AG10803 (cell line): Measurements from ENCODE around the gene CPOX.

Experiments
- DNase-seq: peaks from one replicate; pipeline ENCODE4 v3.0.0; 2010; ENCODE audit warnings: low read depth
- H3K4me3 ChIP-seq: 2 replicates; pipeline ENCODE4 v1.5.1; 2011; ENCODE audit warnings: mild to moderate bottlenecking, low read length, control low read depth
- TF ChIP-seq, protein P1 (sequence below): conservative IDR thresholded peaks from 2 replicates; pipeline ENCODE4 v1.5.1; 2011; ENCODE audit warnings: mild to moderate bottlenecking, low read length, control low read depth, inconsistent platforms

Gene CPOX

DNA sequence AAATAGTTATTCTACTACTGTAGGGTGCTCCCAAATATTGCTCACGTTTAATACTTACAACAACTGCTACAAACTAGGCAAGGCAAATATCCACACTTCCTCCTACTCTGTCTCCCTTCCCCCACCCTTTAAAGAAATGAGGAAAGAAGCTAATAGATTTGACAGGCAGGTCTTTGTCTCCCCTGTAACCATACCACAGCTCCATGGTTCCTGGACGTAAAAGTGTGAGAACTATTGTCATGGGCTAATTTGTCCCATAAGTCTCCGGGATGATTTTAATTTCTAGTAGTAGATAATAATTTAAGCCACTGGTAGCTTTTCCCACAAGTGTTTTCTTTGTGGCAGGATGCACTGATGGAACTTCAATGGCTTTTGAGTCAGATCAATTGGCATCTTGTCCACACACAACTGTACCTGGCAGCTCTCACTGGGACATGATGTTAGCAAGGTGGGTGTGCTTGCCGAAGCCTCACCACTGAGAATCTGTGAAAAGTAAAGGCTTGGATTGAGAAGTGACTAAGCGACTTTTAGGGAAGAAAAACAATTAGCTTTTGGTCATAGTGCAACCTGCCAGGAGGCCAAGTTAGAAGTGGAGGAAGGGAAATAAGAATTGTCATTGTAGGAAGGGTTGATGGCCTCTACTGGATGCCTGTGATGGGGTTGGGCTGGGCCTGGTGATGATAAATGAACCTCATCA lies 1.4 kb upstream of the CPOX start:
- no peak overlapping the region for H3K4me3 ChIP-seq
- TF ChIP-seq, protein P1, sequence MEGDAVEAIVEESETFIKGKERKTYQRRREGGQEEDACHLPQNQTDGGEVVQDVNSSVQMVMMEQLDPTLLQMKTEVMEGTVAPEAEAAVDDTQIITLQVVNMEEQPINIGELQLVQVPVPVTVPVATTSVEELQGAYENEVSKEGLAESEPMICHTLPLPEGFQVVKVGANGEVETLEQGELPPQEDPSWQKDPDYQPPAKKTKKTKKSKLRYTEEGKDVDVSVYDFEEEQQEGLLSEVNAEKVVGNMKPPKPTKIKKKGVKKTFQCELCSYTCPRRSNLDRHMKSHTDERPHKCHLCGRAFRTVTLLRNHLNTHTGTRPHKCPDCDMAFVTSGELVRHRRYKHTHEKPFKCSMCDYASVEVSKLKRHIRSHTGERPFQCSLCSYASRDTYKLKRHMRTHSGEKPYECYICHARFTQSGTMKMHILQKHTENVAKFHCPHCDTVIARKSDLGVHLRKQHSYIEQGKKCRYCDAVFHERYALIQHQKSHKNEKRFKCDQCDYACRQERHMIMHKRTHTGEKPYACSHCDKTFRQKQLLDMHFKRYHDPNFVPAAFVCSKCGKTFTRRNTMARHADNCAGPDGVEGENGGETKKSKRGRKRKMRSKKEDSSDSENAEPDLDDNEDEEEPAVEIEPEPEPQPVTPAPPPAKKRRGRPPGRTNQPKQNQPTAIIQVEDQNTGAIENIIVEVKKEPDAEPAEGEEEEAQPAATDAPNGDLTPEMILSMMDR, result no peak
- DNase-seq, result no peak

GRCh38 chr3:98592345-98592935 lies 971 bp downstream of the CPOX start:
- peak overlapping the region; percentile 78 for H3K4me3 ChIP-seq
- no peak for DNase-seq
- TF ChIP-seq, protein P1, result no peak

GRCh38 chr3:98589331-98590036 lies 3.9 kb downstream of the CPOX start:
- DNase-seq, result no peak
- H3K4me3 ChIP-seq, result no peak overlapping the region
- TF ChIP-seq, protein P1, result no peak

- TF ChIP-seq, protein P1, result peak; percentile 55
- no peak overlapping the region for H3K4me3 ChIP-seq
- DNase-seq, result peak; percentile 42
Measured at GRCh38 chr3:98588065-98588464, 5.3 kb downstream of the CPOX start.

- TF ChIP-seq, protein P1, result no peak
- H3K4me3 ChIP-seq, result no peak overlapping the region
Measured at GRCh38 chr3:98587654-98588053, 5.8 kb downstream of the CPOX start.

GRCh38 chr3:98584547-98584946 lies 8.9 kb downstream of the CPOX start:
- no peak overlapping the region for H3K4me3 ChIP-seq
- TF ChIP-seq, protein P1, result no peak
- no peak for DNase-seq

More at GRCh38 chr3:98587654-98588053, 5.8 kb downstream of the CPOX start:
- DNase-seq, result no peak
